ENCODE measurements around the gene ACOX2.

DNA sequence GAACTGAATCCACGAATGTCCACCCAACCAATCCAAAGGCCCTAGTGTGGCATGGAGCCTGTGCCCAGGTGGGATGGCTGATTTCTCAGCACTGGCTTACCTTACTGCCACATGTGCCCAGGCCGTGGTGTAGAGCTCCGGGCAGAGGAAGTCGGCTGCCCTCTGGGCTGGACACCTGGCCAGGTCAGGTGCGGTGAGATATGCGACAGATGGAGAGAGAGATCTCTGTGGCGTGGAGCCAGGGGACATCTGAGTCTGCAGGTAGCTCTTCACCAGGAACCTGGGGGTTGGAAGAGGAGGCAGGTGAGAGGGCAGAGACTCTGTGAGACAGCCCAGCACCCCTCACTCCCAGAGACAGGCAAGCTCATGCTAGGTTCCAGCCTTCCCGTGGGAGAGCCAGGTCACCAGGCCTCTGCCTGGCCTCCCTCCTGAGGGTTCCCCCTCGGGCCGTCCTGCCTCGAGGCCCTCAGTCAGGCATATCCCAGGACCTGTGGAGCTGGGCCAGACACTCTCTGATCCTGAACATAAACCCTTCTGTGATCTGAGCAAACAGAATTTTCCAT, 12.6 kb downstream of the ACOX2 start:
- TF ChIP-seq, protein P1, sequence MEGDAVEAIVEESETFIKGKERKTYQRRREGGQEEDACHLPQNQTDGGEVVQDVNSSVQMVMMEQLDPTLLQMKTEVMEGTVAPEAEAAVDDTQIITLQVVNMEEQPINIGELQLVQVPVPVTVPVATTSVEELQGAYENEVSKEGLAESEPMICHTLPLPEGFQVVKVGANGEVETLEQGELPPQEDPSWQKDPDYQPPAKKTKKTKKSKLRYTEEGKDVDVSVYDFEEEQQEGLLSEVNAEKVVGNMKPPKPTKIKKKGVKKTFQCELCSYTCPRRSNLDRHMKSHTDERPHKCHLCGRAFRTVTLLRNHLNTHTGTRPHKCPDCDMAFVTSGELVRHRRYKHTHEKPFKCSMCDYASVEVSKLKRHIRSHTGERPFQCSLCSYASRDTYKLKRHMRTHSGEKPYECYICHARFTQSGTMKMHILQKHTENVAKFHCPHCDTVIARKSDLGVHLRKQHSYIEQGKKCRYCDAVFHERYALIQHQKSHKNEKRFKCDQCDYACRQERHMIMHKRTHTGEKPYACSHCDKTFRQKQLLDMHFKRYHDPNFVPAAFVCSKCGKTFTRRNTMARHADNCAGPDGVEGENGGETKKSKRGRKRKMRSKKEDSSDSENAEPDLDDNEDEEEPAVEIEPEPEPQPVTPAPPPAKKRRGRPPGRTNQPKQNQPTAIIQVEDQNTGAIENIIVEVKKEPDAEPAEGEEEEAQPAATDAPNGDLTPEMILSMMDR (IDR thresholded peaks at IDR 0.05), result no peak
- TF ChIP-seq POLR2A (IDR thresholded peaks at IDR 0.05), result no peak

All from prostate gland (tissue), 2 donors.